GM21529 (cell line): ENCODE measurements around the gene IPO11.
"Not testable (repeated sequence)": the region's sequence is repeated elsewhere in the genome, so short reads cannot be mapped to it uniquely, and the experiment has no call there.

Experiments used
- ATAC-seq: cut with Tn5 transposase; IDR thresholded peaks from one replicate; pipeline ENCODE4 v1.9.1; 2021; ENCODE audit not compliant: unreplicated experiment

Gene IPO11

GRCh38 chr5:62640446-62640845, 227.9 kb downstream of the IPO11 start:
- no peak for ATAC-seq

- ATAC-seq = no peak
Measured at GRCh38 chr5:62642468-62642867, 229.9 kb downstream of the IPO11 start.

- ATAC-seq = no peak
Measured at GRCh38 chr5:62643556-62644451, 231.2 kb downstream of the IPO11 start.

- ATAC-seq = no peak
Measured at GRCh38 chr5:62645223-62645622, 232.7 kb downstream of the IPO11 start.

GRCh38 chr5:62647241-62647640, 234.7 kb downstream of the IPO11 start:
- no peak for ATAC-seq

- no peak for ATAC-seq
Measured at GRCh38 chr5:62649025-62649424, 236.5 kb downstream of the IPO11 start.

GRCh38 chr5:62649476-62650113, 237.0 kb downstream of the IPO11 start:
- ATAC-seq = peak; percentile 49

- ATAC-seq = no peak
Measured at GRCh38 chr5:62650197-62650596, 237.6 kb downstream of the IPO11 start.

GRCh38 chr5:62652225-62652624, 239.7 kb downstream of the IPO11 start:
- ATAC-seq = no peak

- ATAC-seq = no peak
Measured at GRCh38 chr5:62653001-62653863, 240.7 kb downstream of the IPO11 start.

GRCh38 chr5:62653864-62654575, 241.5 kb downstream of the IPO11 start:
- ATAC-seq = no peak

GRCh38 chr5:62657772-62658171, 245.2 kb downstream of the IPO11 start:
- not testable (repeated sequence) for ATAC-seq

GRCh38 chr5:62661126-62661525, 248.6 kb downstream of the IPO11 start:
- no peak for ATAC-seq

- ATAC-seq = no peak
Measured at GRCh38 chr5:62662521-62662920, 250.0 kb downstream of the IPO11 start.

GRCh38 chr5:62671479-62671878, 258.9 kb downstream of the IPO11 start:
- no peak for ATAC-seq

- ATAC-seq = not testable (repeated sequence)
Measured at GRCh38 chr5:62676596-62676995, 264.0 kb downstream of the IPO11 start.
